H1 (cell line): ENCODE measurements around the gene BTBD7. TPM values are rescaled to one million over a fixed set of nuclear protein-coding genes. Genes with fewer than 3 reads are reported as not detected.
A peak's percentile ranks its signal among the peaks of the same experiment; 100 is the strongest.

Experiments
- BRCA1 ChIP-seq: IDR thresholded peaks from 2 replicates; pipeline ENCODE4 v1.6.1; 2012; ENCODE audit warnings: low read depth, low read length, improper control_type of control experiment
- CBX8 ChIP-seq: fragments of 300-800, 300-1000 bp; sonication (generic); IDR thresholded peaks from 2 replicates; pipeline ENCODE4 v1.7.1; 2016; ENCODE audit warnings: low read depth, low read length, borderline replicate concordance
- CHD1 ChIP-seq: IDR thresholded peaks from 2 replicates; pipeline ENCODE4 v1.6.1; 2012; ENCODE audit warnings: low read depth, low read length, improper control_type of control experiment
- CREB1 ChIP-seq: IDR thresholded peaks from 2 replicates; pipeline ENCODE4 v1.6.1; 2012; ENCODE audit warnings: inconsistent platforms
- FOSL1 ChIP-seq: IDR thresholded peaks from 2 replicates; pipeline ENCODE4 v1.6.1; 2011; ENCODE audit warnings: mild to moderate bottlenecking, low read depth, low read length, moderate library complexity; ENCODE audit not compliant: insufficient read depth
- KDM4A ChIP-seq: IDR thresholded peaks from one replicate; pipeline ENCODE4 v1.7.1; 2012; ENCODE audit warnings: low read depth, mild to moderate bottlenecking, moderate library complexity, low read length, inconsistent platforms; ENCODE audit not compliant: severe bottlenecking
- RAD21 ChIP-seq, 2 experiments: IDR thresholded peaks in 1 of 2; conservative IDR thresholded peaks in 1 of 2; 2 replicates each; pipeline ENCODE4 v1.6.1; 2011; ENCODE audit warnings: low read depth in 2 of 2, low read length in 2 of 2, improper control_type of control experiment in 1 of 2, inconsistent platforms in 1 of 2, mild to moderate bottlenecking in 1 of 2, moderate library complexity in 1 of 2
- RNF2 ChIP-seq: fragments of 200-900, 300-1000 bp; sonication (generic); IDR thresholded peaks from 2 replicates; pipeline ENCODE4 v1.7.1; 2016; ENCODE audit warnings: borderline replicate concordance, low read depth, mild to moderate bottlenecking, antibody characterized with exemption, low read length; ENCODE audit not compliant: poor library complexity, severe bottlenecking; ENCODE audit errors: missing control alignments
- SIRT6 ChIP-seq: IDR thresholded peaks from one replicate; pipeline ENCODE4 v1.7.1; 2012; ENCODE audit warnings: low read length, inconsistent platforms
- SRF ChIP-seq: IDR thresholded peaks from 2 replicates; pipeline ENCODE4 v1.6.1; 2011; ENCODE audit warnings: mild to moderate bottlenecking, low read depth, low read length, moderate library complexity
- SUZ12 ChIP-seq: fragments of 200-600 bp; sonication (generic); IDR thresholded peaks from 2 replicates; pipeline ENCODE4 v1.6.1; 2012; ENCODE audit warnings: mild to moderate bottlenecking, inconsistent platforms, low read length, moderate library complexity, mixed read lengths
- TBP ChIP-seq: IDR thresholded peaks from 2 replicates; pipeline ENCODE4 v1.6.1; 2011; ENCODE audit warnings: low read depth, low read length, improper control_type of control experiment
- TCF12 ChIP-seq: IDR thresholded peaks from 2 replicates; pipeline ENCODE4 v1.6.1; 2011; ENCODE audit warnings: low read depth, mild to moderate bottlenecking, low read length
- YY1 ChIP-seq: IDR thresholded peaks from 2 replicates; pipeline ENCODE4 v1.6.1; 2011; ENCODE audit warnings: low read depth, mild to moderate bottlenecking, low read length
- polyA plus RNA-seq, 7 experiments: library from polyadenylated mRNA; depleted of rRNA in 3 of 7; stranded (reverse) in 5 of 7; unstranded in 2 of 7; fragments of >200 nt in 5 of 7; fragments of 200-250 nt in 2 of 7; gene quantifications; 1 replicate in 5 of 7; 2 replicates in 1 of 7; 4 replicates in 1 of 7; pipeline versions ENCODE4 v1.2.1 to v1.2.3, GENCODE V29; 2011 to 2013; ENCODE audit warnings: missing spikeins in 2 of 7, mixed read lengths in 2 of 7
- total RNA-seq: library from RNA; stranded (reverse); fragmentation: NEBNext Ultra II Directional; extraction: Animal tissue kit (Norgen Biotek cat#: 25700); gene quantifications from 2 replicates; pipeline ENCODE4 v1.2.1, GENCODE V29; 2021

BTBD7 gene
- total and polyA plus RNA-seq, 2 of the 8 experiments (the other 6 are each of a cell fraction or from before 2014, with no cell fraction given) = 12.1 to 46.1 TPM

GRCh38 chr14:93207468-93208308 is 125.1 kb downstream of the BTBD7 start (continued):
- no peak for TF ChIP-seq RNF2
- TF ChIP-seq YY1 = no peak
- peak; percentile 64 to 78 for TF ChIP-seq RAD21 (IDR thresholded peaks at IDR 0.05 in 1 of 2, conservative IDR thresholded peaks at IDR 0.05 in 1 of 2; ENCODE audit: low read depth in 2 of 2, low read length in 2 of 2)
- TF ChIP-seq KDM4A = no peak
- TF ChIP-seq SUZ12 = no peak
- TF ChIP-seq CHD1 = no peak
- TF ChIP-seq CREB1 = no peak
- TF ChIP-seq BRCA1 = no peak
- 0 out of 2 replicates have a peak, but pooled peaks have one; percentile 12 for TF ChIP-seq TBP
- TF ChIP-seq FOSL1 = no peak
- no peak for TF ChIP-seq SIRT6
- no peak for TF ChIP-seq TCF12
- TF ChIP-seq SRF = no peak
- no peak for TF ChIP-seq CBX8
